ENCODE data around the gene MAML2. TPM values are rescaled to one million over a fixed set of nuclear protein-coding genes. Genes with fewer than 3 reads are reported as not detected.

Gene MAML2
- total RNA-seq, 1 experiment from 2014 or later: 28.3 TPM

- BruUV-seq (replicated peaks): no TSS peak
- Histone ChIP-seq H3K4me1 (replicated peaks; ENCODE audit: insufficient read depth) (peaks cover 59% of the 10 kb centered on the region), H3K9me2 (ENCODE audit: insufficient read depth) (no peaks in the 10 kb centered on the region), H3F3A (ENCODE audit: insufficient read depth, low read depth) (peaks cover 41% of the 10 kb centered on the region), H3K27ac (peak overlapping the region; percentile 53), H3K27me3 (ENCODE audit: insufficient read depth, low read depth) (no peaks in the 10 kb centered on the region), H2AFZ (no peak overlapping the region), H3K4me3 (0 out of 2 replicates have a peak overlapping the region, but pooled peaks have one; percentile 4), H3K9me3 (ENCODE audit: insufficient read depth, low read depth) (peaks cover 4% of the 10 kb centered on the region; the same call in 1 of the 2 replicates), H3K4me2 (peak overlapping the region; percentile 16), H3K36me3 (ENCODE audit: low read depth) (peaks cover 21% of the 10 kb centered on the region; the same call in 1 of the 2 replicates), H4K20me1 (ENCODE audit: insufficient read depth) (no peaks in the 10 kb centered on the region), H3K79me2 (ENCODE audit: low read depth) (peaks cover 37% of the 10 kb centered on the region)
- TF ChIP-seq EZH2 (IDR thresholded peaks at IDR 0.05; ENCODE audit: low read depth): no peak
- TF ChIP-seq CTCF (conservative IDR thresholded peaks at IDR 0.05): no peak
- intact Hi-C loops (cut with micrococcal nuclease; ENCODE audit: unreplicated experiment): no loop called here
- CTCF ChIA-PET: no interaction called here
- POLR2A ChIA-PET (ENCODE audit: unreplicated experiment): interaction anchor here (0.6 to 0.7 kb wide), 2 partner anchors 66 to 353 kb away, joined by 3 to 4 read pairs; no protein-coding TSS in a partner anchor
- peak in 1 of 2 experiments; percentile 88 for DNase-seq
Observed at GRCh38 chr11:96033095-96033494, 309.9 kb downstream of the MAML2 start.

- ChIA-PET CTCF (no interaction called here), POLR2A (ENCODE audit: unreplicated experiment) (no interaction called here)
- Histone ChIP-seq H3K4me1 (replicated peaks; ENCODE audit: insufficient read depth) (peaks cover 17% of the 10 kb centered on the region), H3F3A (ENCODE audit: insufficient read depth, low read depth) (peaks cover 13% of the 10 kb centered on the region; the same call in 1 of the 2 replicates), H3K4me2 (no peak overlapping the region), H2AFZ (no peak overlapping the region), H3K9me2 (ENCODE audit: insufficient read depth) (no peaks in the 10 kb centered on the region), H3K27me3 (ENCODE audit: insufficient read depth, low read depth) (no peaks in the 10 kb centered on the region), H3K36me3 (ENCODE audit: low read depth) (peaks cover 15% of the 10 kb centered on the region; the same call in 1 of the 2 replicates), H3K9me3 (ENCODE audit: insufficient read depth, low read depth) (no peaks in the 10 kb centered on the region; the same call in 1 of the 2 replicates), H3K79me2 (ENCODE audit: low read depth) (peaks cover 18% of the 10 kb centered on the region; the same call in 1 of the 2 replicates), H4K20me1 (ENCODE audit: insufficient read depth) (no peaks in the 10 kb centered on the region), H3K4me3 (no peak overlapping the region), H3K27ac (no peak overlapping the region)
- TF ChIP-seq CTCF (conservative IDR thresholded peaks at IDR 0.05) (no peak), EZH2 (IDR thresholded peaks at IDR 0.05; ENCODE audit: low read depth) (no peak)
- DNase-seq: no peak
- BruUV-seq (replicated peaks): no TSS peak
- intact Hi-C loops (cut with micrococcal nuclease; ENCODE audit: unreplicated experiment): no loop called here
Observed at GRCh38 chr11:96028746-96029145, 314.2 kb downstream of the MAML2 start.

GRCh38 chr11:96027021-96027420 lies 316.0 kb downstream of the MAML2 start:
- Histone ChIP-seq H3K79me2 (ENCODE audit: low read depth) (0 out of 2 replicates have a peak, but pooled peaks cover 10% of the 10 kb centered on the region), H3K27ac (no peak overlapping the region), H3K27me3 (ENCODE audit: insufficient read depth, low read depth) (no peaks in the 10 kb centered on the region), H3K9me3 (ENCODE audit: insufficient read depth, low read depth) (no peaks in the 10 kb centered on the region), H3K4me1 (replicated peaks; ENCODE audit: insufficient read depth) (peaks cover under 1% of the 10 kb centered on the region; the same call in 1 of the 2 replicates), H4K20me1 (ENCODE audit: insufficient read depth) (no peaks in the 10 kb centered on the region), H3K4me3 (no peak overlapping the region), H3K36me3 (ENCODE audit: low read depth) (0 out of 2 replicates have a peak, but pooled peaks cover 7% of the 10 kb centered on the region), H3K9me2 (ENCODE audit: insufficient read depth) (no peaks in the 10 kb centered on the region), H3F3A (ENCODE audit: insufficient read depth, low read depth) (no peaks in the 10 kb centered on the region), H2AFZ (no peak overlapping the region), H3K4me2 (no peak overlapping the region)
- CTCF ChIA-PET: no interaction called here
- no peak for DNase-seq
- POLR2A ChIA-PET (ENCODE audit: unreplicated experiment): interaction anchor here (0.6 to 0.7 kb wide), 2 partner anchors 14 to 122 kb away, joined by 4 to 24 read pairs; no protein-coding TSS in a partner anchor
- TF ChIP-seq EZH2 (IDR thresholded peaks at IDR 0.05; ENCODE audit: low read depth): no peak
- TF ChIP-seq CTCF (conservative IDR thresholded peaks at IDR 0.05): no peak
- BruUV-seq (replicated peaks): no TSS peak
- intact Hi-C loops (cut with micrococcal nuclease; ENCODE audit: unreplicated experiment): no loop called here

Data from PC-9 (cell line).